ENCODE data around the gene TOR1A. TPM values are rescaled to one million over a fixed set of nuclear protein-coding genes. Genes with fewer than 3 reads are reported as not detected.

The TOR1A gene
- total and polyA plus RNA-seq, 3 donors from 2014 or later, result 23.1 to 43.4 (median 32.9) TPM

GRCh38 chr9:129845373-129845772, 21.4 kb upstream of the TOR1A start:
- Histone ChIP-seq H3K4me3 (no peak overlapping the region), H3K9me3 (no peaks in the 10 kb centered on the region), H3K27ac (no peak overlapping the region), H3K4me1 (no peaks in the 10 kb centered on the region), H3K27me3 (no peaks in the 10 kb centered on the region), H3K36me3 (ENCODE audit: low read depth, missing control alignments) (no peaks in the 10 kb centered on the region)
- 55 to 67% methylated on average over 2 of the region's 2 CpGs for WGBS, 2 donors
- no peak for TF ChIP-seq CTCF (IDR thresholded peaks at IDR 0.05)
- no peak for TF ChIP-seq POLR2A (IDR thresholded peaks at IDR 0.05)
- no peak for DNase-seq
- intact Hi-C loops (cut with DNase I; ENCODE audit: low total_unique reads), result no loop called here

GRCh38 chr9:129841071-129841470, 17.1 kb upstream of the TOR1A start:
- H3K4me3 ChIP-seq, result no peak overlapping the region
- no peak for TF ChIP-seq CTCF (IDR thresholded peaks at IDR 0.05)
- no peak for TF ChIP-seq POLR2A (IDR thresholded peaks at IDR 0.05)
- H3K9me3 ChIP-seq, result no peaks in the 10 kb centered on the region
- DNase-seq, result no peak
- H3K27ac ChIP-seq, result no peak overlapping the region
- peaks cover 10% of the 10 kb centered on the region for H3K4me1 ChIP-seq
- intact Hi-C loops (cut with DNase I; ENCODE audit: low total_unique reads), result no loop called here
- H3K36me3 ChIP-seq (ENCODE audit: low read depth, missing control alignments), result no peaks in the 10 kb centered on the region
- WGBS, 2 donors, result 47 to 76% methylated on average over 4 of the region's 4 CpGs
- H3K27me3 ChIP-seq, result no peaks in the 10 kb centered on the region

GRCh38 chr9:129840034-129840433, 16.1 kb upstream of the TOR1A start:
- H3K4me3 ChIP-seq, result no peak overlapping the region
- 86 to 88% methylated on average over 5 to 8 of the region's 8 CpGs for WGBS, 2 donors
- H3K27ac ChIP-seq, result no peak overlapping the region

GRCh38 chr9:129839324-129840023, 15.5 kb upstream of the TOR1A start:
- intact Hi-C loops (cut with DNase I; ENCODE audit: low total_unique reads), result no loop called here
- 70 to 82% methylated on average over 10 of the region's 10 CpGs for WGBS, 2 donors
- Histone ChIP-seq H3K27ac (no peak overlapping the region), H3K36me3 (ENCODE audit: low read depth, missing control alignments) (no peaks in the 10 kb centered on the region), H3K27me3 (no peaks in the 10 kb centered on the region), H3K9me3 (no peaks in the 10 kb centered on the region), H3K4me1 (peaks cover 13% of the 10 kb centered on the region), H3K4me3 (no peak overlapping the region)
- no peak for DNase-seq
- no peak for TF ChIP-seq POLR2A (IDR thresholded peaks at IDR 0.05)
- no peak for TF ChIP-seq CTCF (IDR thresholded peaks at IDR 0.05)

More at GRCh38 chr9:129840034-129840433, 16.1 kb upstream of the TOR1A start:
- no peaks in the 10 kb centered on the region for H3K36me3 ChIP-seq (ENCODE audit: low read depth, missing control alignments)
- TF ChIP-seq POLR2A (IDR thresholded peaks at IDR 0.05) (no peak), CTCF (IDR thresholded peaks at IDR 0.05) (no peak)
- peaks cover 13% of the 10 kb centered on the region for H3K4me1 ChIP-seq
- H3K27me3 ChIP-seq, result no peaks in the 10 kb centered on the region
- no peaks in the 10 kb centered on the region for H3K9me3 ChIP-seq
- intact Hi-C loops (cut with DNase I; ENCODE audit: low total_unique reads), result no loop called here
- no peak for DNase-seq

GRCh38 chr9:129838707-129839259, 14.8 kb upstream of the TOR1A start:
- intact Hi-C loops (cut with DNase I; ENCODE audit: low total_unique reads), result no loop called here
- no peaks in the 10 kb centered on the region for H3K9me3 ChIP-seq
- H3K4me3 ChIP-seq, result no peak overlapping the region
- DNase-seq, result no peak
- H3K4me1 ChIP-seq, result peaks cover 18% of the 10 kb centered on the region
- TF ChIP-seq POLR2A (IDR thresholded peaks at IDR 0.05), result no peak
- TF ChIP-seq CTCF (IDR thresholded peaks at IDR 0.05), result no peak
- H3K36me3 ChIP-seq (ENCODE audit: low read depth, missing control alignments), result no peaks in the 10 kb centered on the region
- no peaks in the 10 kb centered on the region for H3K27me3 ChIP-seq
- no peak overlapping the region for H3K27ac ChIP-seq
- 88 to 91% methylated on average over 12 of the region's 12 CpGs for WGBS, 2 donors
